SK-N-SH treated with all-trans-retinoic acid at 6 μM for 48 hours (cell line): ENCODE measurements around the gene NEK10.

ENCODE experiments used
- ATAC-seq: fragments of 200-7000 bp; cut with Tn5 transposase; 3 replicates; pipeline ENCODE4 v1.9.1; 2020; ENCODE audit warnings: mild to moderate bottlenecking, moderate library complexity
- BACH2 ChIP-seq: fragments of 250-450 bp; sonication (Bioruptor Pico); IDR thresholded peaks from 2 replicates; pipeline ENCODE4 v1.9.0; 2021; ENCODE audit warnings: mild to moderate bottlenecking, borderline replicate concordance
- CSDC2 ChIP-seq: fragments of 250-450 bp; sonication (Bioruptor Pico); IDR thresholded peaks from 2 replicates; pipeline ENCODE4 v1.5.0; 2020; ENCODE audit warnings: mild to moderate bottlenecking, moderate library complexity
- ESRRG ChIP-seq: fragments of 250-450 bp; sonication (Bioruptor Pico); IDR thresholded peaks from 2 replicates; pipeline ENCODE4 v1.6.1; 2021; ENCODE audit warnings: mild to moderate bottlenecking
- GLIS3 ChIP-seq: fragments of 250-450 bp; sonication (Bioruptor Pico); IDR thresholded peaks from 2 replicates; pipeline ENCODE4 v1.5.0; 2020; ENCODE audit warnings: mild to moderate bottlenecking, moderate library complexity
- OSR1 ChIP-seq: fragments of 250-450 bp; sonication (Bioruptor Pico); IDR thresholded peaks from 2 replicates; pipeline ENCODE4 v1.8.0; 2022; ENCODE audit warnings: moderate library complexity, mild to moderate bottlenecking, inconsistent platforms
- PATZ1 ChIP-seq: fragments of 250-450 bp; sonication (Bioruptor Pico); IDR thresholded peaks from 2 replicates; pipeline ENCODE4 v1.8.0; 2020; ENCODE audit warnings: mild to moderate bottlenecking, moderate library complexity, borderline replicate concordance
- PPARA ChIP-seq: fragments of 250-450 bp; sonication (Bioruptor Pico); IDR thresholded peaks from 2 replicates; pipeline ENCODE4 v1.5.0; 2020; ENCODE audit warnings: mild to moderate bottlenecking, borderline replicate concordance
- RARB ChIP-seq: fragments of 250-450 bp; sonication (Bioruptor Pico); IDR thresholded peaks from 2 replicates; pipeline ENCODE4 v1.8.0; 2021; ENCODE audit warnings: mild to moderate bottlenecking, moderate library complexity
- SNAI2 ChIP-seq: fragments of 250-450 bp; sonication (Bioruptor Pico); IDR thresholded peaks from 2 replicates; pipeline ENCODE4 v1.5.0; 2020; ENCODE audit warnings: mild to moderate bottlenecking, moderate library complexity
- TCF4 ChIP-seq: fragments of 250-450 bp; sonication (Bioruptor Pico); IDR thresholded peaks from 2 replicates; pipeline ENCODE4 v1.8.0; 2021; ENCODE audit warnings: mild to moderate bottlenecking, moderate library complexity, borderline replicate concordance
- TOX ChIP-seq: fragments of 250-450 bp; sonication (Bioruptor Pico); IDR thresholded peaks from 2 replicates; pipeline ENCODE4 v1.8.0; 2021; ENCODE audit warnings: mild to moderate bottlenecking, moderate library complexity, borderline replicate concordance
- TSHZ2 ChIP-seq: fragments of 250-450 bp; sonication (Bioruptor Pico); IDR thresholded peaks from 2 replicates; pipeline ENCODE4 v1.5.0; 2020; ENCODE audit warnings: mild to moderate bottlenecking, moderate library complexity
- ZC3H10 ChIP-seq: fragments of 250-450 bp; sonication (Bioruptor Pico); IDR thresholded peaks from 2 replicates; pipeline ENCODE4 v1.5.1; 2021; ENCODE audit warnings: mild to moderate bottlenecking, moderate library complexity
- ZFP3 ChIP-seq: fragments of 250-450 bp; sonication (Bioruptor Pico); IDR thresholded peaks from 2 replicates; pipeline ENCODE4 v1.5.0; 2020; ENCODE audit warnings: mild to moderate bottlenecking, moderate library complexity
- ZNF565 ChIP-seq: fragments of 450-650 bp; formaldehyde crosslinking; conservative IDR thresholded peaks from 2 replicates; pipeline ENCODE4 v1.5.0; 2020; ENCODE audit warnings: low read depth, mild to moderate bottlenecking, moderate library complexity
- ZNF70 ChIP-seq: fragments of 450-650 bp; formaldehyde crosslinking; IDR thresholded peaks from 2 replicates; pipeline ENCODE4 v1.5.0; 2020; ENCODE audit warnings: mild to moderate bottlenecking, moderate library complexity
- ZNF8 ChIP-seq: fragments of 450-650 bp; formaldehyde crosslinking; IDR thresholded peaks from 2 replicates; pipeline ENCODE4 v1.5.0; 2020; ENCODE audit warnings: mild to moderate bottlenecking, moderate library complexity
- TF ChIP-seq, protein P1 (sequence below): fragments of 250-450 bp; sonication (Bioruptor Pico); IDR thresholded peaks from 2 replicates; pipeline ENCODE4 v1.5.1; 2021; ENCODE audit warnings: mild to moderate bottlenecking, moderate library complexity
- TF ChIP-seq, protein P2 (sequence below): fragments of 250-450 bp; sonication (Bioruptor Pico); IDR thresholded peaks from 2 replicates; pipeline ENCODE4 v1.5.1; 2020; ENCODE audit warnings: low read depth, mild to moderate bottlenecking, moderate library complexity

Gene NEK10

DNA sequence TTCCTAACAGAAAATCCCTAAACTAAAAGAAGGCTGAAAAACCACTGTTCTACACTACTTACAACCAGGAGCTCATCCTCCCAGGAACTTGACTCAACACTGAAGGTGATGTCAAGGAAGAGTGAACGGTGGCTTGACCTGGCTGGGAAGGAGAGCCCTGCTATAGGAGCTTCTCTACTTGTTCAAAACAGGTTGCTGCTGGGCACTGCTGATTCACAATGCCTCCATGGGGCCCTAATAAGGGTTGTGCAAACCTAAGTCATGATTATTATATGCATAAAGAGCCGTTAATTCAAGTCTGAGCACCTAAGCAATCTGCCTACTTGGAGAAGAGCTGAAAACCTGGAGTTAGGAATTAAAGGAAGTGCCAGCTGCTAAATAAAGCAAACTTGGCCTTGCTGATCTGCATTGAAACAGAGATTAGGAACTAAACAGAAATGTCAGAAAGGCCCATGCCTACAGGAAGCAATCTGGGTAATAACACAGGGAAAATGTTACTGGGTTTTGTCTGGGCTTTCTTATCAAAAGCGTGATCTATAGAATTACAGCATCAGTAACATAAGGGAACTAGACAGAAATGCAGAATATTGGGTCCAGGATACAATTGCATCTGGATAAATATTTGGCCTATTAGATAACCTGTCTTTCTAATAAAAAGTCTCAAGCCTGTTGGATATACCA is 243.2 kb downstream of the NEK10 start:
- TF ChIP-seq TSHZ2 (CRISPR knock-in tag) (no peak), ZNF8 (CRISPR knock-in tag) (no peak), TCF4 (CRISPR knock-in tag) (no peak), ESRRG (CRISPR knock-in tag) (no peak), RARB (CRISPR knock-in tag) (no peak), OSR1 (CRISPR knock-in tag) (no peak), ZNF565 (CRISPR knock-in tag) (no peak), SNAI2 (CRISPR knock-in tag) (no peak), BACH2 (CRISPR knock-in tag) (no peak), PATZ1 (CRISPR knock-in tag) (no peak)
- TF ChIP-seq, protein P1, sequence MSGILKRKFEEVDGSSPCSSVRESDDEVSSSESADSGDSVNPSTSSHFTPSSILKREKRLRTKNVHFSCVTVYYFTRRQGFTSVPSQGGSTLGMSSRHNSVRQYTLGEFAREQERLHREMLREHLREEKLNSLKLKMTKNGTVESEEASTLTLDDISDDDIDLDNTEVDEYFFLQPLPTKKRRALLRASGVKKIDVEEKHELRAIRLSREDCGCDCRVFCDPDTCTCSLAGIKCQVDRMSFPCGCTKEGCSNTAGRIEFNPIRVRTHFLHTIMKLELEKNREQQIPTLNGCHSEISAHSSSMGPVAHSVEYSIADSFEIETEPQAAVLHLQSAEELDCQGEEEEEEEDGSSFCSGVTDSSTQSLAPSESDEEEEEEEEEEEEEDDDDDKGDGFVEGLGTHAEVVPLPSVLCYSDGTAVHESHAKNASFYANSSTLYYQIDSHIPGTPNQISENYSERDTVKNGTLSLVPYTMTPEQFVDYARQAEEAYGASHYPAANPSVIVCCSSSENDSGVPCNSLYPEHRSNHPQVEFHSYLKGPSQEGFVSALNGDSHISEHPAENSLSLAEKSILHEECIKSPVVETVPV (CRISPR knock-in tag): no peak
- no peak for ATAC-seq

DNA sequence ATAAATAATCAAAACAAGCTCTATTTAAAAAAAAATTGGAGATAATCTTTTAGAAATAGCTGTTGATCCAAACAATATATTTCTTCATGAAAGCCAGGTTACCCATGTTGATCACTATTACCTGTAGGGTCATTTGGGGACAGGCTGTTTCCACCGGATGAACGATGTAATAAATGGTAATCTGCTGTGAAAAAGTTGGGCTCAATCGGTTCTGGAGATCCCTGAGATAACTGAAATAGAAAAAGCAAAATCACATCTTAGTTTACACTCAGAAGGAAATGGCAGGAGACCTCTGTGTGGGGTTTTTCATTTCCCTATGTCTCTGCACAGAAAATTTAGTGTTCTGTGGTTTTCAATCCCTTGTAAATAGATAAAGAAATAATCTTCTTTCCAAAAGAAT is 249.5 kb downstream of the NEK10 start:
- TF ChIP-seq, protein P2, sequence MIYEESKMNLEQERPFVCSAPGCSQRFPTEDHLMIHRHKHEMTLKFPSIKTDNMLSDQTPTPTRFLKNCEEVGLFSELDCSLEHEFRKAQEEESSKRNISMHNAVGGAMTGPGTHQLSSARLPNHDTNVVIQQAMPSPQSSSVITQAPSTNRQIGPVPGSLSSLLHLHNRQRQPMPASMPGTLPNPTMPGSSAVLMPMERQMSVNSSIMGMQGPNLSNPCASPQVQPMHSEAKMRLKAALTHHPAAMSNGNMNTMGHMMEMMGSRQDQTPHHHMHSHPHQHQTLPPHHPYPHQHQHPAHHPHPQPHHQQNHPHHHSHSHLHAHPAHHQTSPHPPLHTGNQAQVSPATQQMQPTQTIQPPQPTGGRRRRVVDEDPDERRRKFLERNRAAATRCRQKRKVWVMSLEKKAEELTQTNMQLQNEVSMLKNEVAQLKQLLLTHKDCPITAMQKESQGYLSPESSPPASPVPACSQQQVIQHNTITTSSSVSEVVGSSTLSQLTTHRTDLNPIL (CRISPR knock-in tag): no peak
- TF ChIP-seq TCF4 (CRISPR knock-in tag): peak; percentile 25; the same call in 1 of the 2 replicates
- TF ChIP-seq, all 23 proteins: peak for 1
- ATAC-seq: no peak

DNA sequence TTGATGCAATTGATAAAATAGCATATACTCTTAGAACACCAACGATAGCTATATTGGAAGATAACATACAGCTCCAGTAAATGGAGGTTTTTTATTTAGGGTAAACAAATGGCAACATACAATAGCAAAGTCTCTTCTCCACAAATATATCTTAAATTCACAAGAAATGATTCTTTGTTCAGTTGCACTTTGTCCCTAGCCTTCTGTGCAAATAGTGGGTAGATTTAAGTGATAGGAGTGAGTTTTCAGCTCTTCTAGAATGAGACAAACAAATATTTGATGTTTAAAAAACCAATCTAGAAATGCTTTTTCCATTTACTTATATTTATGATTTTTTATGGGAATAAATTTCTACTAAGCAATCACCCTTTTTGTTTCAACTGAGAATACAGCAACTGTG is 253.8 kb downstream of the NEK10 start:
- ATAC-seq: no peak
- TF ChIP-seq, protein P2 (CRISPR knock-in tag): no peak
- TF ChIP-seq RARB (CRISPR knock-in tag): no peak
- no peak for TF ChIP-seq ZC3H10 (CRISPR knock-in tag)
- TF ChIP-seq PPARA: no peak
- no peak for TF ChIP-seq GLIS3 (CRISPR knock-in tag)
- TF ChIP-seq, protein P1 (CRISPR knock-in tag): no peak
- no peak for TF ChIP-seq CSDC2 (CRISPR knock-in tag)
- no peak for TF ChIP-seq ZNF70 (CRISPR knock-in tag)
- no peak for TF ChIP-seq TSHZ2 (CRISPR knock-in tag)
- no peak for TF ChIP-seq ZFP3 (CRISPR knock-in tag)
- no peak for TF ChIP-seq ESRRG (CRISPR knock-in tag)
- no peak for TF ChIP-seq SNAI2 (CRISPR knock-in tag)
- no peak for TF ChIP-seq TOX
- TF ChIP-seq ZNF8 (CRISPR knock-in tag): no peak
- TF ChIP-seq ZNF565 (CRISPR knock-in tag): no peak
